ENCODE measurements around the gene GGT1.
"Not testable (repeated sequence)": the region's sequence is repeated elsewhere in the genome, so short reads cannot be mapped to it uniquely, and the experiment has no call there.

DNA sequence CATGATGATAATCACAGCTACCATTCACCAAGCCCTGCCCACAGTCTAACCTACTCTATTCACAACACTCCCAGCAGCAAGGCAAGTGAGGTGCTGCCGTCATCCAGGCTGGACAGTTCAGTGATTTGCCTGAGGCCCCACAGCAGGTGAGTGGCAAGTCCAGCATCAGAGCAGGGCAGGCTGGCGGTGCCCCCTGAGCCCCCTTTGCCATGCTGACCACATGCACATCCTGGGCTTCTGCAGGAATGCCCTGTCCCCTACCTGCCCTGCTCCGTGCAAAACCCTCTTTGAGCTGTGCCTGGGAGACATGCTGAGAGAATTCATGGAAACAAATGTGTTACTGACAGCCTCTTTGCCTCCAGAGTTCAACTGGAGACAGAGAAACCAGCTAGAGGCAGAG, 6.9 kb downstream of the GGT1 start:
- TF ChIP-seq EZH2 (IDR thresholded peaks at IDR 0.05); SIN3A (IDR thresholded peaks at IDR 0.05; ENCODE audit: low read depth); POLR2A (IDR thresholded peaks at IDR 0.05; ENCODE audit: borderline replicate concordance, extremely low read depth, insufficient read depth, insufficient read length); RAD21 (IDR thresholded peaks at IDR 0.05; ENCODE audit: low read depth); CEBPB (IDR thresholded peaks at IDR 0.05; ENCODE audit: low read depth); FOSL1 (IDR thresholded peaks at IDR 0.05; ENCODE audit: low read depth): not testable (repeated sequence)
- TF ChIP-seq, protein P1, sequence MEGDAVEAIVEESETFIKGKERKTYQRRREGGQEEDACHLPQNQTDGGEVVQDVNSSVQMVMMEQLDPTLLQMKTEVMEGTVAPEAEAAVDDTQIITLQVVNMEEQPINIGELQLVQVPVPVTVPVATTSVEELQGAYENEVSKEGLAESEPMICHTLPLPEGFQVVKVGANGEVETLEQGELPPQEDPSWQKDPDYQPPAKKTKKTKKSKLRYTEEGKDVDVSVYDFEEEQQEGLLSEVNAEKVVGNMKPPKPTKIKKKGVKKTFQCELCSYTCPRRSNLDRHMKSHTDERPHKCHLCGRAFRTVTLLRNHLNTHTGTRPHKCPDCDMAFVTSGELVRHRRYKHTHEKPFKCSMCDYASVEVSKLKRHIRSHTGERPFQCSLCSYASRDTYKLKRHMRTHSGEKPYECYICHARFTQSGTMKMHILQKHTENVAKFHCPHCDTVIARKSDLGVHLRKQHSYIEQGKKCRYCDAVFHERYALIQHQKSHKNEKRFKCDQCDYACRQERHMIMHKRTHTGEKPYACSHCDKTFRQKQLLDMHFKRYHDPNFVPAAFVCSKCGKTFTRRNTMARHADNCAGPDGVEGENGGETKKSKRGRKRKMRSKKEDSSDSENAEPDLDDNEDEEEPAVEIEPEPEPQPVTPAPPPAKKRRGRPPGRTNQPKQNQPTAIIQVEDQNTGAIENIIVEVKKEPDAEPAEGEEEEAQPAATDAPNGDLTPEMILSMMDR (IDR thresholded peaks at IDR 0.05 in 2 of 3, conservative IDR thresholded peaks at IDR 0.05 in 1 of 3; ENCODE audit: borderline replicate concordance in 1 of 3, insufficient read depth in 1 of 3, low read depth in 2 of 3, low read length in 2 of 3), result not testable (repeated sequence)
